WTC11 (cell line): Measurements from ENCODE around the gene RBFOX2.

Experiments used
- FOXP1 ChIP-seq: sonication (generic); formaldehyde crosslinking; IDR thresholded peaks from 2 replicates; pipeline ENCODE4 v1.8.0; 2022; ENCODE audit warnings: missing genetic modification reagents, mild to moderate bottlenecking, moderate library complexity, borderline replicate concordance
- HMGA2 ChIP-seq: fragments of 250-450 bp; sonication (Bioruptor Pico); IDR thresholded peaks from 2 replicates; pipeline ENCODE4 v1.4.0; 2021; ENCODE audit warnings: mild to moderate bottlenecking, moderate library complexity
- KAT7 ChIP-seq: sonication (generic); formaldehyde crosslinking; IDR thresholded peaks from 2 replicates; pipeline ENCODE4 v1.8.1; 2023; ENCODE audit warnings: missing genetic modification reagents, mild to moderate bottlenecking, borderline replicate concordance
- SP1 ChIP-seq: sonication (generic); formaldehyde crosslinking; conservative IDR thresholded peaks from 2 replicates; pipeline ENCODE4 v1.8.1; 2022; ENCODE audit warnings: missing genetic modification reagents
- ZBTB21 ChIP-seq: sonication (generic); formaldehyde crosslinking; IDR thresholded peaks from 2 replicates; pipeline ENCODE4 v1.8.1; 2023; ENCODE audit warnings: mild to moderate bottlenecking, missing genetic modification reagents, borderline replicate concordance
- TF ChIP-seq, protein P1 (sequence below): fragments of 200-600 bp; IDR thresholded peaks from 2 replicates; pipeline ENCODE4 v1.8.0; 2022; ENCODE audit warnings: antibody characterized with exemption
- TF ChIP-seq, protein P2 (sequence below): sonication (generic); formaldehyde crosslinking; conservative IDR thresholded peaks from 2 replicates; pipeline ENCODE4 v1.8.1; 2022; ENCODE audit warnings: mild to moderate bottlenecking, missing genetic modification reagents
- TF ChIP-seq, protein P3 (sequence below): sonication (generic); formaldehyde crosslinking; IDR thresholded peaks from 2 replicates; pipeline ENCODE4 v1.8.0; 2022; ENCODE audit warnings: mild to moderate bottlenecking, missing genetic modification reagents
- TF ChIP-seq, protein P4 (sequence below): sonication (generic); formaldehyde crosslinking; IDR thresholded peaks from 2 replicates; pipeline ENCODE4 v1.8.0; 2022; ENCODE audit warnings: mild to moderate bottlenecking, missing genetic modification reagents
- TF ChIP-seq, protein P5 (sequence below): sonication (generic); formaldehyde crosslinking; conservative IDR thresholded peaks from 2 replicates; pipeline ENCODE4 v1.8.1; 2023; ENCODE audit warnings: mild to moderate bottlenecking, low read depth, missing genetic modification reagents, moderate library complexity
- TF ChIP-seq, protein P6 (sequence below): sonication (generic); formaldehyde crosslinking; IDR thresholded peaks from 2 replicates; pipeline ENCODE4 v1.8.1; 2022; ENCODE audit warnings: mild to moderate bottlenecking, moderate library complexity, missing genetic modification reagents

DNA sequence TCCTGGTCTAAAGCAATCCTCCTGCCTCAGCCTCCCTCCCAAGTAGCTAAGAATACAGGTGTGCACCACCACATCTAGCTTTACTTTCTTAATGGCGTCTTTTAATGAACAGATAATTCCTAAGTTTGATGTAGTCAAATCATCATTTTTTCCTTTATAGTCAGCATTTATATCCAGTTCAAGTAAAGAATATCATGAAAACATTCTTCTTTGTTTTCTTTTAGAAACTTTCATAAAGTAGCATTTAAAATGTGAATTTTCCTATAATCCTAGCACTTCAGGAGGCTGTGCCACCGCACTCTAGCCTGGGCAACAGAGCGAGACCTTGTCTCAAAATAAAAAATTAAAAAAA is 61.6 kb downstream of the RBFOX2 start:
- TF ChIP-seq, protein P1, sequence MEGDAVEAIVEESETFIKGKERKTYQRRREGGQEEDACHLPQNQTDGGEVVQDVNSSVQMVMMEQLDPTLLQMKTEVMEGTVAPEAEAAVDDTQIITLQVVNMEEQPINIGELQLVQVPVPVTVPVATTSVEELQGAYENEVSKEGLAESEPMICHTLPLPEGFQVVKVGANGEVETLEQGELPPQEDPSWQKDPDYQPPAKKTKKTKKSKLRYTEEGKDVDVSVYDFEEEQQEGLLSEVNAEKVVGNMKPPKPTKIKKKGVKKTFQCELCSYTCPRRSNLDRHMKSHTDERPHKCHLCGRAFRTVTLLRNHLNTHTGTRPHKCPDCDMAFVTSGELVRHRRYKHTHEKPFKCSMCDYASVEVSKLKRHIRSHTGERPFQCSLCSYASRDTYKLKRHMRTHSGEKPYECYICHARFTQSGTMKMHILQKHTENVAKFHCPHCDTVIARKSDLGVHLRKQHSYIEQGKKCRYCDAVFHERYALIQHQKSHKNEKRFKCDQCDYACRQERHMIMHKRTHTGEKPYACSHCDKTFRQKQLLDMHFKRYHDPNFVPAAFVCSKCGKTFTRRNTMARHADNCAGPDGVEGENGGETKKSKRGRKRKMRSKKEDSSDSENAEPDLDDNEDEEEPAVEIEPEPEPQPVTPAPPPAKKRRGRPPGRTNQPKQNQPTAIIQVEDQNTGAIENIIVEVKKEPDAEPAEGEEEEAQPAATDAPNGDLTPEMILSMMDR: no peak
- TF ChIP-seq, protein P2, sequence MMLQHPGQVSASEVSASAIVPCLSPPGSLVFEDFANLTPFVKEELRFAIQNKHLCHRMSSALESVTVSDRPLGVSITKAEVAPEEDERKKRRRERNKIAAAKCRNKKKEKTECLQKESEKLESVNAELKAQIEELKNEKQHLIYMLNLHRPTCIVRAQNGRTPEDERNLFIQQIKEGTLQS: no peak
- TF ChIP-seq, protein P3, sequence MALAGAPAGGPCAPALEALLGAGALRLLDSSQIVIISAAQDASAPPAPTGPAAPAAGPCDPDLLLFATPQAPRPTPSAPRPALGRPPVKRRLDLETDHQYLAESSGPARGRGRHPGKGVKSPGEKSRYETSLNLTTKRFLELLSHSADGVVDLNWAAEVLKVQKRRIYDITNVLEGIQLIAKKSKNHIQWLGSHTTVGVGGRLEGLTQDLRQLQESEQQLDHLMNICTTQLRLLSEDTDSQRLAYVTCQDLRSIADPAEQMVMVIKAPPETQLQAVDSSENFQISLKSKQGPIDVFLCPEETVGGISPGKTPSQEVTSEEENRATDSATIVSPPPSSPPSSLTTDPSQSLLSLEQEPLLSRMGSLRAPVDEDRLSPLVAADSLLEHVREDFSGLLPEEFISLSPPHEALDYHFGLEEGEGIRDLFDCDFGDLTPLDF (CRISPR knock-in tag): no peak
- TF ChIP-seq FOXP1 (CRISPR knock-in tag) (no peak), KAT7 (CRISPR knock-in tag) (no peak), HMGA2 (CRISPR knock-in tag) (no peak), ZBTB21 (CRISPR knock-in tag) (no peak), SP1 (CRISPR knock-in tag) (no peak)
- TF ChIP-seq, protein P4, sequence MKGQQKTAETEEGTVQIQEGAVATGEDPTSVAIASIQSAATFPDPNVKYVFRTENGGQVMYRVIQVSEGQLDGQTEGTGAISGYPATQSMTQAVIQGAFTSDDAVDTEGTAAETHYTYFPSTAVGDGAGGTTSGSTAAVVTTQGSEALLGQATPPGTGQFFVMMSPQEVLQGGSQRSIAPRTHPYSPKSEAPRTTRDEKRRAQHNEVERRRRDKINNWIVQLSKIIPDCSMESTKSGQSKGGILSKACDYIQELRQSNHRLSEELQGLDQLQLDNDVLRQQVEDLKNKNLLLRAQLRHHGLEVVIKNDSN (CRISPR knock-in tag): no peak
- TF ChIP-seq, protein P5, sequence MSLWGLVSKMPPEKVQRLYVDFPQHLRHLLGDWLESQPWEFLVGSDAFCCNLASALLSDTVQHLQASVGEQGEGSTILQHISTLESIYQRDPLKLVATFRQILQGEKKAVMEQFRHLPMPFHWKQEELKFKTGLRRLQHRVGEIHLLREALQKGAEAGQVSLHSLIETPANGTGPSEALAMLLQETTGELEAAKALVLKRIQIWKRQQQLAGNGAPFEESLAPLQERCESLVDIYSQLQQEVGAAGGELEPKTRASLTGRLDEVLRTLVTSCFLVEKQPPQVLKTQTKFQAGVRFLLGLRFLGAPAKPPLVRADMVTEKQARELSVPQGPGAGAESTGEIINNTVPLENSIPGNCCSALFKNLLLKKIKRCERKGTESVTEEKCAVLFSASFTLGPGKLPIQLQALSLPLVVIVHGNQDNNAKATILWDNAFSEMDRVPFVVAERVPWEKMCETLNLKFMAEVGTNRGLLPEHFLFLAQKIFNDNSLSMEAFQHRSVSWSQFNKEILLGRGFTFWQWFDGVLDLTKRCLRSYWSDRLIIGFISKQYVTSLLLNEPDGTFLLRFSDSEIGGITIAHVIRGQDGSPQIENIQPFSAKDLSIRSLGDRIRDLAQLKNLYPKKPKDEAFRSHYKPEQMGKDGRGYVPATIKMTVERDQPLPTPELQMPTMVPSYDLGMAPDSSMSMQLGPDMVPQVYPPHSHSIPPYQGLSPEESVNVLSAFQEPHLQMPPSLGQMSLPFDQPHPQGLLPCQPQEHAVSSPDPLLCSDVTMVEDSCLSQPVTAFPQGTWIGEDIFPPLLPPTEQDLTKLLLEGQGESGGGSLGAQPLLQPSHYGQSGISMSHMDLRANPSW (CRISPR knock-in tag): no peak
- TF ChIP-seq, protein P6, sequence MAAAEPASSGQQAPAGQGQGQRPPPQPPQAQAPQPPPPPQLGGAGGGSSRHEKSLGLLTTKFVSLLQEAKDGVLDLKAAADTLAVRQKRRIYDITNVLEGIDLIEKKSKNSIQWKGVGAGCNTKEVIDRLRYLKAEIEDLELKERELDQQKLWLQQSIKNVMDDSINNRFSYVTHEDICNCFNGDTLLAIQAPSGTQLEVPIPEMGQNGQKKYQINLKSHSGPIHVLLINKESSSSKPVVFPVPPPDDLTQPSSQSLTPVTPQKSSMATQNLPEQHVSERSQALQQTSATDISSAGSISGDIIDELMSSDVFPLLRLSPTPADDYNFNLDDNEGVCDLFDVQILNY (CRISPR knock-in tag): no peak
